NB4 (cell line): ENCODE results near the gene DSTN.

Source experiments
- MYC ChIP-seq: IDR thresholded peaks from 2 replicates; pipeline ENCODE4 v1.6.1; 2011; ENCODE audit warnings: low read depth, low read length
- POLR2A ChIP-seq: IDR thresholded peaks from 2 replicates; pipeline ENCODE4 v1.6.1; 2011; ENCODE audit warnings: mild to moderate bottlenecking; ENCODE audit not compliant: insufficient read length; ENCODE audit errors: extremely low read depth
- TF ChIP-seq, protein P1 (sequence below): IDR thresholded peaks from one replicate; pipeline ENCODE4 v1.5.1; 2012; ENCODE audit warnings: low read depth, low read length

DNA sequence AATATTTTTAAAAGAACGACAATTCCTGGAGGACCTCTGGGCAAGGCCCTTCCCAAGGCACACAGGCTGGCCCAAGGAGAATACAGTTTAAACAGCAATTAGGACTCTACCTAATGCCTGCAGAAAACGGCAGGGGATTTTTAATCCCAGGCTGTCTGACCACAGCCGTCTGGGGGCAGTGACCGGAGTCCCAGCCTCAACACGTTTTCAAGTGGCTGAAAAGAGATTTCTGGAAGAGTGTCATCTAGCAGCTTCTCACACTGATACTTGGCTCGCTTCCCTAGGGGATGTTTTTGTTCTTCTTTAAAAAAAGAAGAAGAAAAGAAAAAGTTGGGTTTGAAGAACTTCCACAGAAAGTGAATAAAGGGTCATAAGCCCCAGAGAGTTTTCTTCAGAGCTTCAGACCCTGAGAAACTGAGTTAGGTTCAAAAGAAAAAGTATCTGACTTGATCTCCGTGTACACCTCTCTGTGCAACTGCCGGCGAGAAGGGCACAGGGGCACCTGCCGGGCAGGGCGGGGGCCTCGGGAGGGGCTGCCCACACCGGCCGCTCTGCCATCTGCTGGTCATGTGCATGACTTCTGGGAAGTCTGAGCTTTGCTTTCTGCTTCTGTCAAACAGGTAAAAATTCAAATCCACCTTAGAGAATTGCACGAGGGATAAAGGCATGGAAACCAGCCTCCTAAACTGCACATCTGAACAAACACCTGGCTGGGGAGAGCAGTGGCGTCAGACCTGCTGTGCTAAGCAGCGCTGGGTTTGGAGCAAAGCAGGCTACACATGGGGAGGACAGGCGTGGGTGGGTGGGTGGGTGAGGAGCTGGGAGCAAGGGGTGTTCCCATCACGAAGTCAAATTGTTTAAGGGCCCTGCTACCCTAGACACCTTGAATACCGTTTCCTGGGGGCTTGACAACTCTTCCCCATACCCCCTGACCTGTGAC, 79.2 kb downstream of the DSTN start:
- TF ChIP-seq, protein P1, sequence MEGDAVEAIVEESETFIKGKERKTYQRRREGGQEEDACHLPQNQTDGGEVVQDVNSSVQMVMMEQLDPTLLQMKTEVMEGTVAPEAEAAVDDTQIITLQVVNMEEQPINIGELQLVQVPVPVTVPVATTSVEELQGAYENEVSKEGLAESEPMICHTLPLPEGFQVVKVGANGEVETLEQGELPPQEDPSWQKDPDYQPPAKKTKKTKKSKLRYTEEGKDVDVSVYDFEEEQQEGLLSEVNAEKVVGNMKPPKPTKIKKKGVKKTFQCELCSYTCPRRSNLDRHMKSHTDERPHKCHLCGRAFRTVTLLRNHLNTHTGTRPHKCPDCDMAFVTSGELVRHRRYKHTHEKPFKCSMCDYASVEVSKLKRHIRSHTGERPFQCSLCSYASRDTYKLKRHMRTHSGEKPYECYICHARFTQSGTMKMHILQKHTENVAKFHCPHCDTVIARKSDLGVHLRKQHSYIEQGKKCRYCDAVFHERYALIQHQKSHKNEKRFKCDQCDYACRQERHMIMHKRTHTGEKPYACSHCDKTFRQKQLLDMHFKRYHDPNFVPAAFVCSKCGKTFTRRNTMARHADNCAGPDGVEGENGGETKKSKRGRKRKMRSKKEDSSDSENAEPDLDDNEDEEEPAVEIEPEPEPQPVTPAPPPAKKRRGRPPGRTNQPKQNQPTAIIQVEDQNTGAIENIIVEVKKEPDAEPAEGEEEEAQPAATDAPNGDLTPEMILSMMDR, result peak; percentile 58
- TF ChIP-seq POLR2A (no peak), MYC (0 out of 2 replicates have a peak, but pooled peaks have one; percentile 14)
